Measurements from ENCODE around the gene FXR2.
A peak's percentile ranks its signal among the peaks of the same experiment; 100 is the strongest.

FXR2 gene

DNA sequence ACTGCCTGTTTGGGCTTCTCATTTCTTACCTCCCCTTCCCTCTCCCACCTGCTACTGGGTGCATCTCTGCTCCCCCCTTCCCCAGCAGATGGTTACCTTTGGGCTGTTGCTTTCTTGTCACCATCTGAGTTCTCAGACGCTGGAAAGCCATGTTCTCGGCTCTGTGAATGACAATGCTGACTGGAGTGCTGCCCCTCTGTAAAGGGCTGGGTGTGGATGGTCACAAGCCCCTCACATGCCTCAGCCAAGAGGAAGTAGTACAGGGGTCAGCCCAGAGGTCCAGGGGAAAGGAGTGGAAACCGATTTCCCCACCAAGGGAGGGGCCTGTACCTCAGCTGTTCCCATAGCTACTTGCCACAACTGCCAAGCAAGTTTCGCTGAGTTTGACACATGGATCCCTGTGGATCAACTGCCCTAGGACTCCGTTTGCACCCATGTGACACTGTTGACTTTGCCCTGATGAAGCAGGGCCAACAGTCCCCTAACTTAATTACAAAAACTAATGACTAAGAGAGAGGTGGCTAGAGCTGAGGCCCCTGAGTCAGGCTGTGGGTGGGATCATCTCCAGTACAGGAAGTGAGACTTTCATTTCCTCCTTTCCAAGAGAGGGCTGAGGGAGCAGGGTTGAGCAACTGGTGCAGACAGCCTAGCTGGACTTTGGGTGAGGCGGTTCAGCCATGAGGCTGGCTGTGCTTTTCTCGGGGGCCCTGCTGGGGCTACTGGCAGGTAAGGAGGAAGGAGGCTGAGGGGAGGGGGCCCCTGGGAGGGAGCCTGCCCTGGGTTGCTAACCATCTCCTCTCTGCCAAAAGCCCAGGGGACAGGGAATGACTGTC is 35.5 kb downstream of the FXR2 start, which contains the start of gene CD68 (continued):
- TF ChIP-seq ZSCAN30 (tag by site-specific recombination; IDR thresholded peaks at IDR 0.05) (peak; percentile 46; the same call in 1 of the 2 replicates), GFI1B (tag by site-specific recombination; IDR thresholded peaks at IDR 0.05) (no peak), ZNF747 (tag by site-specific recombination; IDR thresholded peaks at IDR 0.05) (no peak), ZNF146 (tag by site-specific recombination; IDR thresholded peaks at IDR 0.05) (no peak), ZBTB7A (tag by site-specific recombination; IDR thresholded peaks at IDR 0.05; ENCODE audit: low read depth) (no peak), ZFP41 (tag by site-specific recombination; IDR thresholded peaks at IDR 0.05; ENCODE audit: borderline replicate concordance) (no peak), ZNF426 (tag by site-specific recombination; IDR thresholded peaks at IDR 0.05) (no peak), ZNF792 (tag by site-specific recombination; IDR thresholded peaks at IDR 0.05) (no peak), ZNF302 (tag by site-specific recombination; IDR thresholded peaks at IDR 0.05; ENCODE audit: low read depth) (no peak), ZNF239 (tag by site-specific recombination; IDR thresholded peaks at IDR 0.05) (no peak), ZNF571 (tag by site-specific recombination; IDR thresholded peaks at IDR 0.05) (no peak), OSR2 (tag by site-specific recombination; IDR thresholded peaks at IDR 0.05) (no peak; the same call in 1 of the 2 replicates), ZBTB8A (tag by site-specific recombination; IDR thresholded peaks at IDR 0.05) (no peak; the same call in 1 of the 2 replicates), TCF7L2 (IDR thresholded peaks at IDR 0.05; ENCODE audit: borderline replicate concordance, low read depth, low read length) (no peak), ZNF16 (tag by site-specific recombination; IDR thresholded peaks at IDR 0.05; ENCODE audit: low read depth) (no peak), KLF10 (tag by site-specific recombination; IDR thresholded peaks at IDR 0.05) (peak; percentile 77)
- TF ChIP-seq, protein P1, sequence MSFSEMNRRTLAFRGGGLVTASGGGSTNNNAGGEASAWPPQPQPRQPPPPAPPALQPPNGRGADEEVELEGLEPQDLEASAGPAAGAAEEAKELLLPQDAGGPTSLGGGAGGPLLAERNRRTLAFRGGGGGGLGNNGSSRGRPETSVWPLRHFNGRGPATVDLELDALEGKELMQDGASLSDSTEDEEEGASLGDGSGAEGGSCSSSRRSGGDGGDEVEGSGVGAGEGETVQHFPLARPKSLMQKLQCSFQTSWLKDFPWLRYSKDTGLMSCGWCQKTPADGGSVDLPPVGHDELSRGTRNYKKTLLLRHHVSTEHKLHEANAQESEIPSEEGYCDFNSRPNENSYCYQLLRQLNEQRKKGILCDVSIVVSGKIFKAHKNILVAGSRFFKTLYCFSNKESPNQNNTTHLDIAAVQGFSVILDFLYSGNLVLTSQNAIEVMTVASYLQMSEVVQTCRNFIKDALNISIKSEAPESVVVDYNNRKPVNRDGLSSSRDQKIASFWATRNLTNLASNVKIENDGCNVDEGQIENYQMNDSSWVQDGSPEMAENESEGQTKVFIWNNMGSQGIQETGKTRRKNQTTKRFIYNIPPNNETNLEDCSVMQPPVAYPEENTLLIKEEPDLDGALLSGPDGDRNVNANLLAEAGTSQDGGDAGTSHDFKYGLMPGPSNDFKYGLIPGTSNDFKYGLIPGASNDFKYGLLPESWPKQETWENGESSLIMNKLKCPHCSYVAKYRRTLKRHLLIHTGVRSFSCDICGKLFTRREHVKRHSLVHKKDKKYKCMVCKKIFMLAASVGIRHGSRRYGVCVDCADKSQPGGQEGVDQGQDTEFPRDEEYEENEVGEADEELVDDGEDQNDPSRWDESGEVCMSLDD (tag by site-specific recombination; IDR thresholded peaks at IDR 0.05), result no peak
- TF ChIP-seq, protein P2, sequence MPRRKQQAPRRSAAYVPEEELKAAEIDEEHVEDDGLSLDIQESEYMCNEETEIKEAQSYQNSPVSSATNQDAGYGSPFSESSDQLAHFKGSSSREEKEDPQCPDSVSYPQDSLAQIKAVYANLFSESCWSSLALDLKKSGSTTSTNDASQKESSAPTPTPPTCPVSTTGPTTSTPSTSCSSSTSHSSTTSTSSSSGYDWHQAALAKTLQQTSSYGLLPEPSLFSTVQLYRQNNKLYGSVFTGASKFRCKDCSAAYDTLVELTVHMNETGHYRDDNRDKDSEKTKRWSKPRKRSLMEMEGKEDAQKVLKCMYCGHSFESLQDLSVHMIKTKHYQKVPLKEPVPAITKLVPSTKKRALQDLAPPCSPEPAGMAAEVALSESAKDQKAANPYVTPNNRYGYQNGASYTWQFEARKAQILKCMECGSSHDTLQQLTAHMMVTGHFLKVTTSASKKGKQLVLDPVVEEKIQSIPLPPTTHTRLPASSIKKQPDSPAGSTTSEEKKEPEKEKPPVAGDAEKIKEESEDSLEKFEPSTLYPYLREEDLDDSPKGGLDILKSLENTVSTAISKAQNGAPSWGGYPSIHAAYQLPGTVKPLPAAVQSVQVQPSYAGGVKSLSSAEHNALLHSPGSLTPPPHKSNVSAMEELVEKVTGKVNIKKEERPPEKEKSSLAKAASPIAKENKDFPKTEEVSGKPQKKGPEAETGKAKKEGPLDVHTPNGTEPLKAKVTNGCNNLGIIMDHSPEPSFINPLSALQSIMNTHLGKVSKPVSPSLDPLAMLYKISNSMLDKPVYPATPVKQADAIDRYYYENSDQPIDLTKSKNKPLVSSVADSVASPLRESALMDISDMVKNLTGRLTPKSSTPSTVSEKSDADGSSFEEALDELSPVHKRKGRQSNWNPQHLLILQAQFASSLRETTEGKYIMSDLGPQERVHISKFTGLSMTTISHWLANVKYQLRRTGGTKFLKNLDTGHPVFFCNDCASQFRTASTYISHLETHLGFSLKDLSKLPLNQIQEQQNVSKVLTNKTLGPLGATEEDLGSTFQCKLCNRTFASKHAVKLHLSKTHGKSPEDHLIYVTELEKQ (tag by site-specific recombination; IDR thresholded peaks at IDR 0.05; ENCODE audit: borderline replicate concordance), result no peak
- TF ChIP-seq, protein P3, sequence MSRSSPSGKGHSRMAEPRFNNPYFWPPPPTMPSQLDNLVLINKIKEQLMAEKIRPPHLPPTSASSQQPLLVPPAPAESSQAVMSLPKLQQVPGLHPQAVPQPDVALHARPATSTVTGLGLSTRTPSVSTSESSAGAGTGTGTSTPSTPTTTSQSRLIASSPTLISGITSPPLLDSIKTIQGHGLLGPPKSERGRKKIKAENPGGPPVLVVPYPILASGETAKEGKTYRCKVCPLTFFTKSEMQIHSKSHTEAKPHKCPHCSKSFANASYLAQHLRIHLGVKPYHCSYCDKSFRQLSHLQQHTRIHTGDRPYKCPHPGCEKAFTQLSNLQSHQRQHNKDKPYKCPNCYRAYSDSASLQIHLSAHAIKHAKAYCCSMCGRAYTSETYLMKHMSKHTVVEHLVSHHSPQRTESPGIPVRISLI (tag by site-specific recombination; IDR thresholded peaks at IDR 0.05), result no peak
- TF ChIP-seq, protein P4, sequence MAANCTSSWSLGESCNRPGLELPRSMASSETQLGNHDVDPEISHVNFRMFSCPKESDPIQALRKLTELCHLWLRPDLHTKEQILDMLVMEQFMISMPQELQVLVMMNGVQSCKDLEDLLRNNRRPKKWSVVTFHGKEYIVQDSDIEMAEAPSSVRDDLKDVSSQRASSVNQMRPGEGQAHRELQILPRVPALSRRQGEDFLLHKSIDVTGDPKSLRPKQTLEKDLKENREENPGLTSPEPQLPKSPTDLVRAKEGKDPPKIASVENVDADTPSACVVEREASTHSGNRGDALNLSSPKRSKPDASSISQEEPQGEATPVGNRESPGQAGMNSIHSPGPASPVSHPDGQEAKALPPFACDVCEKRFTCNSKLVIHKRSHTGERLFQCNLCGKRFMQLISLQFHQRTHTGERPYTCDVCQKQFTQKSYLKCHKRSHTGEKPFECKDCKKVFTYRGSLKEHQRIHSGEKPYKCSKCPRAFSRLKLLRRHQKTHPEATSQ (tag by site-specific recombination; IDR thresholded peaks at IDR 0.05), result no peak
- TF ChIP-seq, protein P5, sequence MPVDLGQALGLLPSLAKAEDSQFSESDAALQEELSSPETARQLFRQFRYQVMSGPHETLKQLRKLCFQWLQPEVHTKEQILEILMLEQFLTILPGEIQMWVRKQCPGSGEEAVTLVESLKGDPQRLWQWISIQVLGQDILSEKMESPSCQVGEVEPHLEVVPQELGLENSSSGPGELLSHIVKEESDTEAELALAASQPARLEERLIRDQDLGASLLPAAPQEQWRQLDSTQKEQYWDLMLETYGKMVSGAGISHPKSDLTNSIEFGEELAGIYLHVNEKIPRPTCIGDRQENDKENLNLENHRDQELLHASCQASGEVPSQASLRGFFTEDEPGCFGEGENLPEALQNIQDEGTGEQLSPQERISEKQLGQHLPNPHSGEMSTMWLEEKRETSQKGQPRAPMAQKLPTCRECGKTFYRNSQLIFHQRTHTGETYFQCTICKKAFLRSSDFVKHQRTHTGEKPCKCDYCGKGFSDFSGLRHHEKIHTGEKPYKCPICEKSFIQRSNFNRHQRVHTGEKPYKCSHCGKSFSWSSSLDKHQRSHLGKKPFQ (tag by site-specific recombination; IDR thresholded peaks at IDR 0.05), result no peak
- TF ChIP-seq, protein P6, sequence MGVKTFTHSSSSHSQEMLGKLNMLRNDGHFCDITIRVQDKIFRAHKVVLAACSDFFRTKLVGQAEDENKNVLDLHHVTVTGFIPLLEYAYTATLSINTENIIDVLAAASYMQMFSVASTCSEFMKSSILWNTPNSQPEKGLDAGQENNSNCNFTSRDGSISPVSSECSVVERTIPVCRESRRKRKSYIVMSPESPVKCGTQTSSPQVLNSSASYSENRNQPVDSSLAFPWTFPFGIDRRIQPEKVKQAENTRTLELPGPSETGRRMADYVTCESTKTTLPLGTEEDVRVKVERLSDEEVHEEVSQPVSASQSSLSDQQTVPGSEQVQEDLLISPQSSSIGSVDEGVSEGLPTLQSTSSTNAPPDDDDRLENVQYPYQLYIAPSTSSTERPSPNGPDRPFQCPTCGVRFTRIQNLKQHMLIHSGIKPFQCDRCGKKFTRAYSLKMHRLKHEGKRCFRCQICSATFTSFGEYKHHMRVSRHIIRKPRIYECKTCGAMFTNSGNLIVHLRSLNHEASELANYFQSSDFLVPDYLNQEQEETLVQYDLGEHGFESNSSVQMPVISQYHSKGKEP (tag by site-specific recombination; IDR thresholded peaks at IDR 0.05), result no peak
